Transverse colon (tissue), 4 donors: ENCODE results near the gene ACTMAP.
A peak's percentile ranks its signal among the peaks of the same experiment; 100 is the strongest.

Experiments used
- EP300 ChIP-seq: sonication (generic); formaldehyde crosslinking; IDR thresholded peaks from one replicate; pipeline ENCODE4 v1.6.1; 2017; ENCODE audit warnings: antibody characterized with exemption, low read depth
- POLR2A ChIP-seq: fragments of 450-650 bp; IDR thresholded peaks from one replicate; pipeline ENCODE4 v1.6.1; 2016; ENCODE audit warnings: antibody characterized with exemption, mild to moderate bottlenecking, moderate library complexity
- POLR2AphosphoS5 ChIP-seq, 3 donors: sonication (generic); formaldehyde crosslinking; IDR thresholded peaks; one replicate each; pipeline ENCODE4 v1.6.1; 2016; ENCODE audit warnings: antibody characterized with exemption in 3 of 3
- TF ChIP-seq, protein P1 (sequence below), 5 experiments: fragments of 200-600 bp in 3 of 5; fragments of 450-650 bp in 2 of 5; sonication (generic) in 3 of 5; IDR thresholded peaks; 1 replicate in 2 of 5; 2 replicates in 3 of 5; pipeline ENCODE4 v1.5.1; 2016 to 2017; ENCODE audit warnings: antibody characterized with exemption in 5 of 5, inconsistent platforms in 3 of 5, mild to moderate bottlenecking in 2 of 5, moderate library complexity in 1 of 5

DNA sequence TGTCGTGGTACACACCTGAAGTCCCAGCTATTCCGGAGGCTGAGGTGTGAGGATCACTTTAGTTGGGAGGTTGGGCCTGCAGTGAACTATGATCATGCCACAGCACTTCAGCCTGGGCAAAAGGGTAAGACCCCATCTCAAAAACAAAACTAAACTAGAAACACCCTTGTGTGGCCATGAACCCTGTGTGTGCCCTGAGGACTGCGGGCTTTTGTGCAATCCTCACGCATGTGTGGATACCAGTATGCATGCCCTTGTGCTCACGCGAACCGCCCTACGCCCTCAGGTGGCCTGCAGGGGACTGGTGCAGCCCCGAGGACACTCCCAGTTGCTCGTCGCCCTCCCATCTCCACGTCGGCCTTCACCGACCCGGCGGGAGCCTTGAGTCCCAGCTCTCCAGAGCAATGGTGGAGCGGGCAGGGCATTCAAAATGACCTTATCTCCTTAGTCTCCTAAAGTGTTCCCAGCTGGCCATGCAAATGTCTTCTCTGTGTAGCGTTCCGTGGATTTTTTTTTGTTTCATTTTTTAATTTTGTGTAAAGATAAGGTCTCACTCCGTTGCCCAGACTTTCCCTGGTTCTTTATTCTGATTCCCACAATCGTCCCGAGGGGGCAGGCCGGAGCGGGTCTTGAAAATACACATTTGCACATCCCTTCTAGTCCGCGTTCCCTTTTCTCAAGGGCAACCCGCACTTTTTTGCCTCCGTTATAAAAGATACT is 47.8 kb upstream of the ACTMAP start:
- TF ChIP-seq POLR2A (peak; percentile 69), POLR2AphosphoS5 (IDR thresholded peaks at IDR 0.05) (peak in 2 of 3 donors; percentile 3 to 48), EP300 (no peak)
- TF ChIP-seq, protein P1, sequence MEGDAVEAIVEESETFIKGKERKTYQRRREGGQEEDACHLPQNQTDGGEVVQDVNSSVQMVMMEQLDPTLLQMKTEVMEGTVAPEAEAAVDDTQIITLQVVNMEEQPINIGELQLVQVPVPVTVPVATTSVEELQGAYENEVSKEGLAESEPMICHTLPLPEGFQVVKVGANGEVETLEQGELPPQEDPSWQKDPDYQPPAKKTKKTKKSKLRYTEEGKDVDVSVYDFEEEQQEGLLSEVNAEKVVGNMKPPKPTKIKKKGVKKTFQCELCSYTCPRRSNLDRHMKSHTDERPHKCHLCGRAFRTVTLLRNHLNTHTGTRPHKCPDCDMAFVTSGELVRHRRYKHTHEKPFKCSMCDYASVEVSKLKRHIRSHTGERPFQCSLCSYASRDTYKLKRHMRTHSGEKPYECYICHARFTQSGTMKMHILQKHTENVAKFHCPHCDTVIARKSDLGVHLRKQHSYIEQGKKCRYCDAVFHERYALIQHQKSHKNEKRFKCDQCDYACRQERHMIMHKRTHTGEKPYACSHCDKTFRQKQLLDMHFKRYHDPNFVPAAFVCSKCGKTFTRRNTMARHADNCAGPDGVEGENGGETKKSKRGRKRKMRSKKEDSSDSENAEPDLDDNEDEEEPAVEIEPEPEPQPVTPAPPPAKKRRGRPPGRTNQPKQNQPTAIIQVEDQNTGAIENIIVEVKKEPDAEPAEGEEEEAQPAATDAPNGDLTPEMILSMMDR (IDR thresholded peaks at IDR 0.05) = peak in 4 of 5 experiments; percentile 35 to 79 (median 65)
